HEK293 (cell line): ENCODE data around the gene HSPE1.
A peak's percentile ranks its signal among the peaks of the same experiment; 100 is the strongest.

Source experiments
- CTCF ChIA-PET: fragments of 350-600 bp; formaldehyde crosslinking; extraction: SDS; loops from one replicate; lab custom pipeline; 2021; ENCODE audit warnings: antibody characterized with exemption; lab: Yijun Ruan, JAX
- POLR2A ChIA-PET: fragments of 300-600 bp; formaldehyde crosslinking; extraction: SDS; loops from one replicate; lab custom pipeline; 2020; ENCODE audit warnings: antibody characterized with exemption, inconsistent platforms; lab: Yijun Ruan, JAX
- H3K27ac ChIP-seq: fragments of 200-500 bp; sonication (Bioruptor generic); 2 replicates; pipeline ENCODE4 v1.5.1; 2014; ENCODE audit warnings: low read depth, low read length, control low read depth, inconsistent platforms; ENCODE audit errors: extremely low read depth
- H3K36me3 ChIP-seq, 2 experiments: fragments of 200-500 bp in 1 of 2; sonication (Bioruptor generic) in 1 of 2; 1 replicate in 1 of 2; 2 replicates in 1 of 2; pipeline ENCODE4 v1.5.1; 2014 to 2017; ENCODE audit warnings: inconsistent platforms in 2 of 2, low read length in 2 of 2; ENCODE audit not compliant: control insufficient read depth in 2 of 2, insufficient read depth in 1 of 2
- H3K4me1 ChIP-seq: fragments of 200-500 bp; sonication (Bioruptor generic); 2 replicates; pipeline ENCODE4 v1.5.1; 2014; ENCODE audit warnings: mild to moderate bottlenecking, low read length, inconsistent platforms; ENCODE audit not compliant: control insufficient read depth, insufficient read depth
- H3K4me3 ChIP-seq: 2 replicates; pipeline ENCODE4 v1.5.1; 2011; ENCODE audit warnings: low read depth, mild to moderate bottlenecking, control low read depth, low read length, moderate library complexity
- H3K9me3 ChIP-seq: fragments of 200-500 bp; sonication (Bioruptor generic); 2 replicates; pipeline ENCODE4 v1.5.1; 2014; ENCODE audit warnings: low read depth, low read length, inconsistent platforms; ENCODE audit not compliant: control insufficient read depth, insufficient read depth
- AEBP2 ChIP-seq: fragments of 450-650 bp; formaldehyde crosslinking; IDR thresholded peaks from 2 replicates; pipeline ENCODE4 v1.5.1; 2016; ENCODE audit warnings: missing biosample characterization, missing genetic modification characterization, borderline replicate concordance
- GLIS1 ChIP-seq: fragments of 450-650 bp; formaldehyde crosslinking; IDR thresholded peaks from 2 replicates; pipeline ENCODE4 v1.5.1; 2016; ENCODE audit warnings: missing biosample characterization, missing genetic modification characterization
- HOXD13 ChIP-seq: sonication (generic); formaldehyde crosslinking; IDR thresholded peaks from 2 replicates; pipeline ENCODE4 v1.8.0; 2022; ENCODE audit warnings: missing genetic modification reagents, borderline replicate concordance
- KLF8 ChIP-seq: fragments of 450-650 bp; formaldehyde crosslinking; IDR thresholded peaks from 2 replicates; pipeline ENCODE4 v1.5.1; 2016; ENCODE audit warnings: missing biosample characterization, missing genetic modification characterization
- YY2 ChIP-seq: fragments of 450-650 bp; formaldehyde crosslinking; IDR thresholded peaks from 2 replicates; pipeline ENCODE4 v1.5.1; 2016; ENCODE audit warnings: missing biosample characterization, missing genetic modification characterization
- ZFHX2 ChIP-seq: fragments of 450-650 bp; formaldehyde crosslinking; conservative IDR thresholded peaks from 2 replicates; pipeline ENCODE4 v1.5.1; 2016; ENCODE audit warnings: missing biosample characterization, missing genetic modification characterization
- ZNF112 ChIP-seq: fragments of 450-650 bp; formaldehyde crosslinking; IDR thresholded peaks from 2 replicates; pipeline ENCODE4 v1.5.0; 2017; ENCODE audit warnings: missing biosample characterization, missing genetic modification characterization
- ZNF121 ChIP-seq: fragments of 450-650 bp; formaldehyde crosslinking; IDR thresholded peaks from 2 replicates; pipeline ENCODE4 v1.5.1; 2016; ENCODE audit warnings: missing biosample characterization, missing genetic modification characterization
- ZNF133 ChIP-seq: fragments of 450-650 bp; formaldehyde crosslinking; IDR thresholded peaks from 2 replicates; pipeline ENCODE4 v1.5.1; 2016; ENCODE audit warnings: missing biosample characterization, missing genetic modification characterization
- ZNF155 ChIP-seq: fragments of 450-650 bp; formaldehyde crosslinking; IDR thresholded peaks from 2 replicates; pipeline ENCODE4 v1.5.1; 2016; ENCODE audit warnings: missing biosample characterization, missing genetic modification characterization
- ZNF354C ChIP-seq: fragments of 450-650 bp; formaldehyde crosslinking; IDR thresholded peaks from 2 replicates; pipeline ENCODE4 v1.5.1; 2016; ENCODE audit warnings: missing biosample characterization, missing genetic modification characterization, low read depth, borderline replicate concordance
- ZNF391 ChIP-seq: fragments of 450-650 bp; formaldehyde crosslinking; IDR thresholded peaks from 2 replicates; pipeline ENCODE4 v1.5.1; 2016; ENCODE audit warnings: low read depth, missing biosample characterization, missing genetic modification characterization, borderline replicate concordance
- ZNF585B ChIP-seq: fragments of 450-650 bp; formaldehyde crosslinking; IDR thresholded peaks from 2 replicates; pipeline ENCODE4 v1.5.1; 2016; ENCODE audit warnings: missing biosample characterization, missing genetic modification characterization
- ZNF629 ChIP-seq: fragments of 450-650 bp; formaldehyde crosslinking; IDR thresholded peaks from 2 replicates; pipeline ENCODE4 v1.5.1; 2017; ENCODE audit warnings: missing biosample characterization, missing genetic modification characterization
- ZNF747 ChIP-seq: fragments of 450-650 bp; formaldehyde crosslinking; IDR thresholded peaks from 2 replicates; pipeline ENCODE4 v1.5.1; 2016; ENCODE audit warnings: missing biosample characterization, missing genetic modification characterization
- ZNF792 ChIP-seq: fragments of 450-650 bp; formaldehyde crosslinking; IDR thresholded peaks from 2 replicates; pipeline ENCODE4 v1.5.1; 2016; ENCODE audit warnings: missing biosample characterization, missing genetic modification characterization
- TF ChIP-seq, protein P1 (sequence below): fragments of 450-650 bp; formaldehyde crosslinking; IDR thresholded peaks from 2 replicates; pipeline ENCODE4 v1.5.1; 2016; ENCODE audit warnings: missing biosample characterization, missing genetic modification characterization
- TF ChIP-seq, protein P2 (sequence below): fragments of 450-650 bp; formaldehyde crosslinking; IDR thresholded peaks from 2 replicates; pipeline ENCODE4 v1.5.1; 2016; ENCODE audit warnings: missing biosample characterization, missing genetic modification characterization

Gene HSPE1

DNA sequence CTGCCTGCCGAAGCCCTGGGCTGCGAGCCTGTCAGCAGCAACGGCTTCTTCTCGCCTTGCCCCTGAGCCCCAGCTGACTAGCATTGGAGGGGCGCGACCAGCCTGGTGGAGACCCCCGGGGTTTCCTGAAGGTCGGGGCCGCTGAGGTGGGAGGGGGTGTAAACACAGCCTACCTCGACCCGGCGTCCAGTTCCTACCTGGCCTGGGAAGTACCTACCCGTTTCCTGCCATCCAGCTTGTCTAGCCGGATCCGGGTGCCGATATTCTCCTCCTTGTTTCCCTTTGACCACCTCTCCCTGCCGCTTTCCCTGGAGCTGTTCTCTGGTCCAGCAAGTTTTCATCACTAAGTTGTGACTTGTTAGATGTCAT is 16.2 kb downstream of the HSPE1 start:
- TF ChIP-seq ZNF121 (tag by site-specific recombination) (no peak), ZNF354C (tag by site-specific recombination) (no peak)
- TF ChIP-seq, protein P1, sequence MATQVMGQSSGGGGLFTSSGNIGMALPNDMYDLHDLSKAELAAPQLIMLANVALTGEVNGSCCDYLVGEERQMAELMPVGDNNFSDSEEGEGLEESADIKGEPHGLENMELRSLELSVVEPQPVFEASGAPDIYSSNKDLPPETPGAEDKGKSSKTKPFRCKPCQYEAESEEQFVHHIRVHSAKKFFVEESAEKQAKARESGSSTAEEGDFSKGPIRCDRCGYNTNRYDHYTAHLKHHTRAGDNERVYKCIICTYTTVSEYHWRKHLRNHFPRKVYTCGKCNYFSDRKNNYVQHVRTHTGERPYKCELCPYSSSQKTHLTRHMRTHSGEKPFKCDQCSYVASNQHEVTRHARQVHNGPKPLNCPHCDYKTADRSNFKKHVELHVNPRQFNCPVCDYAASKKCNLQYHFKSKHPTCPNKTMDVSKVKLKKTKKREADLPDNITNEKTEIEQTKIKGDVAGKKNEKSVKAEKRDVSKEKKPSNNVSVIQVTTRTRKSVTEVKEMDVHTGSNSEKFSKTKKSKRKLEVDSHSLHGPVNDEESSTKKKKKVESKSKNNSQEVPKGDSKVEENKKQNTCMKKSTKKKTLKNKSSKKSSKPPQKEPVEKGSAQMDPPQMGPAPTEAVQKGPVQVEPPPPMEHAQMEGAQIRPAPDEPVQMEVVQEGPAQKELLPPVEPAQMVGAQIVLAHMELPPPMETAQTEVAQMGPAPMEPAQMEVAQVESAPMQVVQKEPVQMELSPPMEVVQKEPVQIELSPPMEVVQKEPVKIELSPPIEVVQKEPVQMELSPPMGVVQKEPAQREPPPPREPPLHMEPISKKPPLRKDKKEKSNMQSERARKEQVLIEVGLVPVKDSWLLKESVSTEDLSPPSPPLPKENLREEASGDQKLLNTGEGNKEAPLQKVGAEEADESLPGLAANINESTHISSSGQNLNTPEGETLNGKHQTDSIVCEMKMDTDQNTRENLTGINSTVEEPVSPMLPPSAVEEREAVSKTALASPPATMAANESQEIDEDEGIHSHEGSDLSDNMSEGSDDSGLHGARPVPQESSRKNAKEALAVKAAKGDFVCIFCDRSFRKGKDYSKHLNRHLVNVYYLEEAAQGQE (tag by site-specific recombination): peak; percentile 92
- H3K36me3 ChIP-seq: peaks cover 0 to 8% of the 10 kb centered on the region in 2 experiments; a peak in 2 of 3 replicates
- ChIA-PET CTCF (interaction anchor here (1.2 kb wide), 1 partner anchor 16 kb away, joined by 4 read pairs; the partner anchor contains the start of genes HSPD1 and HSPE1), POLR2A (interaction anchor here (1.1 to 6.0 kb wide), 9 partner anchors 8 to 266 kb away, joined by 3 to 85 read pairs (median 6); partner anchors contain the start of genes COQ10B, HSPD1, HSPE1 and MARS2)
- peak overlapping the region; percentile 87 for H3K27ac ChIP-seq
- peaks cover 2% of the 10 kb centered on the region; the same call in 1 of the 2 replicates for H3K4me1 ChIP-seq
- peak overlapping the region; percentile 99 for H3K4me3 ChIP-seq
- no peaks in the 10 kb centered on the region for H3K9me3 ChIP-seq

DNA sequence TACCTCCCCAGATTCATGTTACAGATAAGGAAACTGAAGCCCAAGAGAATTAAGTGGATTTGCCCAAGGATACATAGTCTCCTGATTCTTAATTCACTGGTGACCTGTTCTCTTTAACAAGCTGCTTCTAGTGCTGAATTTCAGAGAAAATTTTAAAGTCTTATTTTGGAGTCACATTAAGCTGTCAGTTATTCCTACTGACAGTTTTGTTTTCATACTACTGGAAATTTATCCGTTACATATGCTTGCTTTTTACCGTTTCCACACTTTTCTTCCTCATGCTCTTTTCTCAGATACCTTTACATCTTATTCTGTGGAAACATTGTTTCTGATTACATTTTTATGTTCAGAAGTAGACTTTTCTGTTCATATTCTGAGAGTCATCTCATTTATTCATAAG is 17.0 kb downstream of the HSPE1 start:
- no peak overlapping the region for H3K27ac ChIP-seq
- CTCF ChIA-PET: interaction anchor here (0.6 to 1.2 kb wide), 2 partner anchors 17 to 57 kb away, joined by 4 to 5 read pairs; partner anchors contain the start of genes HSPD1 and HSPE1

DNA sequence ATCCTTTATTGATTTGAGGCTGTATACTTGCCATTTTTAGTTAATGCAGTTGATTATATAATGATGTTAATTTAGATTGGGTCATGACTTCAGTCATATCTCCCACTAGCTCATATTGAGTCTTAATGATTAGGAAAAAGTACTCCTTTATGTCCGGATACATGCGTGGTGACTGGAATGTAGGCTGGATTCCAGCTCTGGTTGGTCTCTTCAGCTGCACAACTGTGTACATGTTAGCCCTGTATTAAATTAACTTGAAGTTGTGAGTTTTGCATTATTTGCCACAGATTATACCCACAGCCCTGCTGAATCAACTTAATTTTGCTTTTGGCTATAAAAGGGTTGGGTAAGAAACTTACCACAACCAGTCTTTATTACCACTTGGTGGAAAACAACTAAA is 38.2 kb downstream of the HSPE1 start:
- Histone ChIP-seq H3K4me3 (no peak overlapping the region), H3K36me3 (peaks cover 57 to 65% of the 10 kb centered on the region in 2 experiments), H3K9me3 (no peaks in the 10 kb centered on the region), H3K27ac (no peak overlapping the region), H3K4me1 (no peaks in the 10 kb centered on the region)
- ChIA-PET POLR2A (no interaction called here), CTCF (no interaction called here)
- TF ChIP-seq ZFHX2: no peak
- no peak for TF ChIP-seq KLF8 (tag by site-specific recombination)
- no peak for TF ChIP-seq GLIS1 (tag by site-specific recombination)
- no peak for TF ChIP-seq ZNF112 (tag by site-specific recombination)
- no peak for TF ChIP-seq ZNF747 (tag by site-specific recombination)
- TF ChIP-seq ZNF133 (tag by site-specific recombination): no peak
- TF ChIP-seq ZNF792: no peak
- TF ChIP-seq ZNF391: no peak
- no peak for TF ChIP-seq ZNF354C (tag by site-specific recombination)
- no peak for TF ChIP-seq HOXD13 (CRISPR knock-in tag)
- TF ChIP-seq ZNF155 (tag by site-specific recombination): no peak
- TF ChIP-seq ZNF585B: no peak
- TF ChIP-seq AEBP2 (tag by site-specific recombination): no peak
- TF ChIP-seq ZNF629 (tag by site-specific recombination): no peak
- TF ChIP-seq, protein P2, sequence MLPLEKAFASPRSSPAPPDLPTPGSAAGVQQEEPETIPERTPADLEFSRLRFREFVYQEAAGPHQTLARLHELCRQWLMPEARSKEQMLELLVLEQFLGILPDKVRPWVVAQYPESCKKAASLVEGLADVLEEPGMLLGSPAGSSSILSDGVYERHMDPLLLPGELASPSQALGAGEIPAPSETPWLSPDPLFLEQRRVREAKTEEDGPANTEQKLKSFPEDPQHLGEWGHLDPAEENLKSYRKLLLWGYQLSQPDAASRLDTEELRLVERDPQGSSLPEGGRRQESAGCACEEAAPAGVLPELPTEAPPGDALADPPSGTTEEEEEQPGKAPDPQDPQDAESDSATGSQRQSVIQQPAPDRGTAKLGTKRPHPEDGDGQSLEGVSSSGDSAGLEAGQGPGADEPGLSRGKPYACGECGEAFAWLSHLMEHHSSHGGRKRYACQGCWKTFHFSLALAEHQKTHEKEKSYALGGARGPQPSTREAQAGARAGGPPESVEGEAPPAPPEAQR (tag by site-specific recombination): no peak

More for the DNA sequence above, 17.0 kb downstream of the HSPE1 start:
- Histone ChIP-seq H3K9me3 (no peaks in the 10 kb centered on the region), H3K4me3 (peak overlapping the region; percentile 99), H3K36me3 (peaks cover 0 to 8% of the 10 kb centered on the region in 2 experiments; a peak in 2 of 3 replicates)
- no peak for TF ChIP-seq YY2
- TF ChIP-seq, all 188 proteins: peak for 0
- H3K4me1 ChIP-seq: peaks cover 2% of the 10 kb centered on the region; the same call in 1 of the 2 replicates
- POLR2A ChIA-PET: interaction anchor here (0.6 to 6.0 kb wide), 3 partner anchors 17 to 65 kb away, joined by 3 to 85 read pairs (median 13); partner anchors contain the start of genes COQ10B, HSPD1 and HSPE1
